Measurements from ENCODE around the gene NDUFS4.

DNA sequence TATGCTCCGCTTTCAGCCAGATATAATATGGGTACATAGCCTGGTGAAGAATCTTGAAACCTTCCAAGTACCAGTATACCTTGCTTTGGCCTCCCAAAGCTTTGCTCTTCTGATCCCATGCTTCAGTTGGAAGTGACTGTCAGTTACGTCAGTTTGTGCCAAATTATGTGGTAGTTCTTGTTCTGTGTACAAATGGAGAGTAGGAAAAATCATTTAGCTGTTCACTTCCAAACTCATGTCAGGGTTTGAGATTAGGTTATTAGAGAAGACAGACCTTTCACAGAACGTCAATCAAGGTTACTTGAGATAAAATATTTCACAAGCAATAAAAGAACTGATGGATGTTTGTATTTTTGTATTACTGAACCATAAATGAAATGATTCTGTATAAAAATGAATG lies 117.2 kb downstream of the NDUFS4 start:
- TF ChIP-seq, protein P1, sequence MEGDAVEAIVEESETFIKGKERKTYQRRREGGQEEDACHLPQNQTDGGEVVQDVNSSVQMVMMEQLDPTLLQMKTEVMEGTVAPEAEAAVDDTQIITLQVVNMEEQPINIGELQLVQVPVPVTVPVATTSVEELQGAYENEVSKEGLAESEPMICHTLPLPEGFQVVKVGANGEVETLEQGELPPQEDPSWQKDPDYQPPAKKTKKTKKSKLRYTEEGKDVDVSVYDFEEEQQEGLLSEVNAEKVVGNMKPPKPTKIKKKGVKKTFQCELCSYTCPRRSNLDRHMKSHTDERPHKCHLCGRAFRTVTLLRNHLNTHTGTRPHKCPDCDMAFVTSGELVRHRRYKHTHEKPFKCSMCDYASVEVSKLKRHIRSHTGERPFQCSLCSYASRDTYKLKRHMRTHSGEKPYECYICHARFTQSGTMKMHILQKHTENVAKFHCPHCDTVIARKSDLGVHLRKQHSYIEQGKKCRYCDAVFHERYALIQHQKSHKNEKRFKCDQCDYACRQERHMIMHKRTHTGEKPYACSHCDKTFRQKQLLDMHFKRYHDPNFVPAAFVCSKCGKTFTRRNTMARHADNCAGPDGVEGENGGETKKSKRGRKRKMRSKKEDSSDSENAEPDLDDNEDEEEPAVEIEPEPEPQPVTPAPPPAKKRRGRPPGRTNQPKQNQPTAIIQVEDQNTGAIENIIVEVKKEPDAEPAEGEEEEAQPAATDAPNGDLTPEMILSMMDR (conservative IDR thresholded peaks at IDR 0.05): no peak
- no peak for TF ChIP-seq ZFX (IDR thresholded peaks at IDR 0.05)
